A549 (cell line): Measurements from ENCODE around the gene PUS1. TPM values are rescaled to one million over a fixed set of nuclear protein-coding genes. Genes with fewer than 3 reads are reported as not detected.

Source experiments
- ATAC-seq, 2 experiments: fragments of 200-7000 bp in 1 of 2; fragments of >200 bp in 1 of 2; cut with Nextera tagmentation in 1 of 2; cut with Tn5 transposase in 1 of 2; 3 replicates each; pipeline versions ENCODE4 v1.8.0 to v1.9.1; 2018 to 2020; ENCODE audit warnings: mild to moderate bottlenecking in 1 of 2, moderate library complexity in 1 of 2
- CTCF ChIA-PET: fragments of 300-600 bp; sonication (Branson Sonifier 250); formaldehyde crosslinking; extraction: SDS; loops from one replicate; lab custom pipeline; 2021; ENCODE audit warnings: antibody characterized with exemption, inconsistent platforms; lab: Yijun Ruan, JAX
- POLR2A ChIA-PET: fragments of 350-600 bp; formaldehyde crosslinking; extraction: SDS; loops from one replicate; lab custom pipeline; 2021; ENCODE audit warnings: antibody characterized with exemption, inconsistent platforms; lab: Yijun Ruan, JAX
- DNase-seq, 2 experiments: peaks; one replicate each; pipeline versions ENCODE4 v3.0.0 to v3.0.0-alpha.2; 2011 to 2016; ENCODE audit warnings: low read depth in 1 of 2, low spot score in 1 of 2
- FAIRE-seq: peaks from 2 replicates; lab custom pipeline; 2011; peaks lifted over from hg19 to GRCh38; lab: Jason Lieb, UNC
- H3K27ac ChIP-seq, 2 experiments: fragments of >200 bp; sonication (Bioruptor Twin); formaldehyde crosslinking; 3 replicates each; pipeline ENCODE4 v1.5.1; 2016 to 2017
- H3K4me1 ChIP-seq: fragments of >200 bp; sonication (Bioruptor Twin); formaldehyde crosslinking; 3 replicates; pipeline ENCODE4 v1.6.1; 2016
- H3K4me2 ChIP-seq: fragments of >200 bp; sonication (Bioruptor Twin); formaldehyde crosslinking; 3 replicates; pipeline ENCODE4 v1.6.1; 2016
- H3K4me3 ChIP-seq: fragments of >200 bp; sonication (Bioruptor Twin); formaldehyde crosslinking; 3 replicates; pipeline ENCODE4 v1.5.1; 2016
- H3K9me3 ChIP-seq: fragments of >200 bp; sonication (Bioruptor Twin); formaldehyde crosslinking; 3 replicates; pipeline ENCODE4 v1.6.1; 2016
- CBX2 ChIP-seq: fragments of 200-600 bp; sonication (generic); IDR thresholded peaks from 2 replicates; pipeline ENCODE4 v1.6.1; 2016; ENCODE audit warnings: low read depth, mild to moderate bottlenecking, borderline replicate concordance
- CEBPB ChIP-seq, 2 experiments: fragments of >200 bp in 1 of 2; sonication (Bioruptor Twin) in 1 of 2; formaldehyde crosslinking in 1 of 2; IDR thresholded peaks; 2 replicates each; pipeline ENCODE4 v1.6.1; 2012 to 2016
- CHD2 ChIP-seq: fragments of 150-350 bp; IDR thresholded peaks from 2 replicates; pipeline ENCODE4 v1.6.1; 2014; ENCODE audit warnings: low read length; ENCODE audit not compliant: partially characterized antibody
- CHD4 ChIP-seq: fragments of 200-600 bp; sonication (generic); IDR thresholded peaks from 2 replicates; pipeline ENCODE4 v1.6.1; 2016; ENCODE audit warnings: antibody characterized with exemption, mild to moderate bottlenecking, borderline replicate concordance
- FOSL2 ChIP-seq, 2 experiments: fragments of 450-650 bp in 1 of 2; fragments of >200 bp in 1 of 2; sonication (Bioruptor Twin) in 1 of 2; formaldehyde crosslinking; IDR thresholded peaks; 2 replicates each; pipeline versions ENCODE4 v1.5.0 to v1.6.1; 2016 to 2020; ENCODE audit warnings: mild to moderate bottlenecking in 1 of 2, moderate library complexity in 1 of 2
- GATA3 ChIP-seq: IDR thresholded peaks from 2 replicates; pipeline ENCODE4 v1.6.1; 2012; ENCODE audit warnings: borderline replicate concordance
- HOXB5 ChIP-seq: fragments of 250-450 bp; sonication (Bioruptor Pico); IDR thresholded peaks from 2 replicates; pipeline ENCODE4 v1.5.0; 2020; ENCODE audit warnings: mild to moderate bottlenecking, moderate library complexity
- JUN ChIP-seq, 2 experiments: fragments of >200 bp; sonication (Bioruptor Twin); formaldehyde crosslinking; IDR thresholded peaks; 2 replicates in 1 of 2; 3 replicates in 1 of 2; pipeline ENCODE4 v1.6.1; 2016 to 2017
- JUNB ChIP-seq: fragments of >200 bp; sonication (Bioruptor Twin); formaldehyde crosslinking; IDR thresholded peaks from 2 replicates; pipeline ENCODE4 v1.6.1; 2016
- MAFK ChIP-seq: fragments of 450-650 bp; IDR thresholded peaks from 2 replicates; pipeline ENCODE4 v1.6.1; 2014; ENCODE audit not compliant: partially characterized antibody
- NFE2L2 ChIP-seq: fragments of 150-350 bp; conservative IDR thresholded peaks from 2 replicates; pipeline ENCODE4 v1.6.1; 2014; ENCODE audit warnings: low read length
- PHF8 ChIP-seq: fragments of 200-600 bp; sonication (generic); IDR thresholded peaks from 2 replicates; pipeline ENCODE4 v1.6.1; 2016; ENCODE audit warnings: low read depth, mild to moderate bottlenecking, antibody characterized with exemption, moderate library complexity, borderline replicate concordance
- POLR2AphosphoS2 ChIP-seq: conservative IDR thresholded peaks from 2 replicates; pipeline ENCODE4 v1.6.1; 2012; ENCODE audit warnings: low read length, improper control_type of control experiment, inconsistent platforms
- RARB ChIP-seq: fragments of 250-450 bp; sonication (Bioruptor Pico); IDR thresholded peaks from 2 replicates; pipeline ENCODE4 v1.8.0; 2021; ENCODE audit warnings: mild to moderate bottlenecking, moderate library complexity
- RFX5 ChIP-seq: fragments of 450-650 bp; IDR thresholded peaks from 2 replicates; pipeline ENCODE4 v1.7.1; 2014; ENCODE audit warnings: antibody characterized with exemption, mild to moderate bottlenecking, moderate library complexity
- SREBF2 ChIP-seq: fragments of 450-650 bp; IDR thresholded peaks from 2 replicates; pipeline ENCODE4 v1.6.1; 2014; ENCODE audit warnings: mild to moderate bottlenecking, moderate library complexity
- TFCP2L1 ChIP-seq: fragments of 250-450 bp; sonication (Bioruptor Pico); IDR thresholded peaks from 2 replicates; pipeline ENCODE4 v1.5.0; 2021; ENCODE audit warnings: mild to moderate bottlenecking
- TP53 ChIP-seq: fragments of 250-450 bp; sonication (Bioruptor Pico); IDR thresholded peaks from 2 replicates; pipeline ENCODE4 v1.5.0; 2021; ENCODE audit warnings: mild to moderate bottlenecking, moderate library complexity
- ZC3H11A ChIP-seq: fragments of 450-650 bp; IDR thresholded peaks from 2 replicates; pipeline ENCODE4 v1.6.1; 2014; ENCODE audit warnings: antibody characterized with exemption, mild to moderate bottlenecking
- ZNF302 ChIP-seq: fragments of 250-450 bp; sonication (Bioruptor Pico); IDR thresholded peaks from 2 replicates; pipeline ENCODE4 v1.9.0; 2021; ENCODE audit warnings: inconsistent platforms, mild to moderate bottlenecking, moderate library complexity
- WGBS: methylation state at CpG from one replicate; pipeline ENCODE4 v1.1.6; 2017; ENCODE audit errors: missing lambda C conversion rate; 5-methylcytosine and 5-hydroxymethylcytosine counted together
- polyA plus RNA-seq, 4 experiments: library from polyadenylated mRNA; depleted of rRNA in 3 of 4; stranded (reverse); fragments of >200 nt; fragmentation: RNase III in 1 of 4; extraction: RNeasy Plus Mini Kit Qiagen cat#74134 plus additional on column Dnase treatment in 1 of 4; gene quantifications; 2 replicates in 3 of 4; 3 replicates in 1 of 4; pipeline ENCODE4 v1.2.3, GENCODE V29; 2011 to 2017
- TF ChIP-seq, protein P1 (sequence below): IDR thresholded peaks from 2 replicates; pipeline ENCODE4 v1.6.1; 2012
- TF ChIP-seq, protein P2 (sequence below): fragments of 250-450 bp; sonication (Bioruptor Pico); IDR thresholded peaks from 2 replicates; pipeline ENCODE4 v1.5.0; 2021; ENCODE audit warnings: mild to moderate bottlenecking, moderate library complexity, borderline replicate concordance
- TF ChIP-seq, protein P3 (sequence below): fragments of 250-450 bp; sonication (Bioruptor Pico); IDR thresholded peaks from 2 replicates; pipeline ENCODE4 v1.5.0; 2020; ENCODE audit warnings: low read depth, mild to moderate bottlenecking, moderate library complexity
- TF ChIP-seq, protein P4 (sequence below): fragments of >200 bp; sonication (Bioruptor Twin); formaldehyde crosslinking; IDR thresholded peaks from 2 replicates; pipeline ENCODE4 v1.6.1; 2016
- TF ChIP-seq, protein P5 (sequence below): IDR thresholded peaks from 2 replicates; pipeline ENCODE4 v1.6.1; 2012
- TF ChIP-seq, protein P6 (sequence below): fragments of >200 bp; sonication (Bioruptor Twin); formaldehyde crosslinking; IDR thresholded peaks from 3 replicates; pipeline ENCODE4 v1.5.1; 2016
- TF ChIP-seq, protein P7 (sequence below): fragments of 450-650 bp; IDR thresholded peaks from 2 replicates; pipeline ENCODE4 v1.6.1; 2014; ENCODE audit warnings: antibody characterized with exemption

PUS1 gene
- polyA plus RNA-seq, 2 of the 4 experiments (the other 2 are of a cell fraction), result 51.1 to 62.8 TPM

DNA sequence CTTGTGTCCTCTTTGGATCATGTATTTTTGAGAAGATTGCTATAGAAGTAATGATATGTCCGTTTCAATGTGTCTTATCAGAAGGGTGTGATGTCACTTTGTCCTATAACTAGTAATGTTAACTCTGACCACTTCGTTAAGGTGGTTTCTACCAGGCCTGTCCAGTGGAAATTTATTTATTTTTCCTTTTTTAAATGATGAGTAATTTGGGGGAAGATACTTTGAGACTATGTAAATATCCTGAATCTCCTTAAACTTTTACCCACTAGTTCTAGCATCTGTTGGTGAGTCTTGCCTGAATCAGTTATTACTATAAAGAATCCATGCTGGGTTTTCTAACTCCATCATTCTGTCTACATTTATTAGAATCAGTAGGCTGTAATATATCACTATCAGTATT is 36.0 kb downstream of the PUS1 start:
- no peak for DNase-seq
- no peak overlapping the region for H3K27ac ChIP-seq
- WGBS, result 48% methylated on average over 2 of the region's 2 CpGs
- peak overlapping the region; percentile 18; the same call in 1 of the 3 replicates for H3K4me2 ChIP-seq
- ATAC-seq, result peak in 1 of 2 experiments; percentile 32; a peak in 1 of 6 replicates
- no peak overlapping the region for H3K4me3 ChIP-seq
- ChIA-PET CTCF (no interaction called here), POLR2A (no interaction called here)
- no peaks in the 10 kb centered on the region for H3K9me3 ChIP-seq
- TF ChIP-seq, protein P1, sequence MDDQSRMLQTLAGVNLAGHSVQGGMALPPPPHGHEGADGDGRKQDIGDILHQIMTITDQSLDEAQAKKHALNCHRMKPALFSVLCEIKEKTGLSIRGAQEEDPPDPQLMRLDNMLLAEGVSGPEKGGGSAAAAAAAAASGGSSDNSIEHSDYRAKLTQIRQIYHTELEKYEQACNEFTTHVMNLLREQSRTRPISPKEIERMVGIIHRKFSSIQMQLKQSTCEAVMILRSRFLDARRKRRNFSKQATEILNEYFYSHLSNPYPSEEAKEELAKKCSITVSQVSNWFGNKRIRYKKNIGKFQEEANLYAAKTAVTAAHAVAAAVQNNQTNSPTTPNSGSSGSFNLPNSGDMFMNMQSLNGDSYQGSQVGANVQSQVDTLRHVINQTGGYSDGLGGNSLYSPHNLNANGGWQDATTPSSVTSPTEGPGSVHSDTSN, result no peak
- no peak for TF ChIP-seq RFX5
- no peak for TF ChIP-seq CEBPB (IDR thresholded peaks at IDR 0.05)
- TF ChIP-seq TFCP2L1 (CRISPR knock-in tag), result no peak
- TF ChIP-seq SREBF2, result no peak
- TF ChIP-seq, protein P2, sequence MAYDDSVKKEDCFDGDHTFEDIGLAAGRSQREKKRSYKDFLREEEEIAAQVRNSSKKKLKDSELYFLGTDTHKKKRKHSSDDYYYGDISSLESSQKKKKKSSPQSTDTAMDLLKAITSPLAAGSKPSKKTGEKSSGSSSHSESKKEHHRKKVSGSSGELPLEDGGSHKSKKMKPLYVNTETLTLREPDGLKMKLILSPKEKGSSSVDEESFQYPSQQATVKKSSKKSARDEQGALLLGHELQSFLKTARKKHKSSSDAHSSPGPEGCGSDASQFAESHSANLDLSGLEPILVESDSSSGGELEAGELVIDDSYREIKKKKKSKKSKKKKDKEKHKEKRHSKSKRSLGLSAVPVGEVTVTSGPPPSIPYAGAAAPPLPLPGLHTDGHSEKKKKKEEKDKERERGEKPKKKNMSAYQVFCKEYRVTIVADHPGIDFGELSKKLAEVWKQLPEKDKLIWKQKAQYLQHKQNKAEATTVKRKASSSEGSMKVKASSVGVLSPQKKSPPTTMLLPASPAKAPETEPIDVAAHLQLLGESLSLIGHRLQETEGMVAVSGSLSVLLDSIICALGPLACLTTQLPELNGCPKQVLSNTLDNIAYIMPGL, result no peak
- TF ChIP-seq TP53 (CRISPR knock-in tag), result no peak
- TF ChIP-seq PHF8, result no peak
- TF ChIP-seq, protein P3, sequence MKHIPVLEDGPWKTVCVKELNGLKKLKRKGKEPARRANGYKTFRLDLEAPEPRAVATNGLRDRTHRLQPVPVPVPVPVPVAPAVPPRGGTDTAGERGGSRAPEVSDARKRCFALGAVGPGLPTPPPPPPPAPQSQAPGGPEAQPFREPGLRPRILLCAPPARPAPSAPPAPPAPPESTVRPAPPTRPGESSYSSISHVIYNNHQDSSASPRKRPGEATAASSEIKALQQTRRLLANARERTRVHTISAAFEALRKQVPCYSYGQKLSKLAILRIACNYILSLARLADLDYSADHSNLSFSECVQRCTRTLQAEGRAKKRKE (CRISPR knock-in tag), result no peak
- no peak for TF ChIP-seq NFE2L2
- TF ChIP-seq FOSL2 (IDR thresholded peaks at IDR 0.05), result no peak
- TF ChIP-seq FOSL2 (CRISPR knock-in tag; IDR thresholded peaks at IDR 0.05), result no peak
- TF ChIP-seq, protein P4, sequence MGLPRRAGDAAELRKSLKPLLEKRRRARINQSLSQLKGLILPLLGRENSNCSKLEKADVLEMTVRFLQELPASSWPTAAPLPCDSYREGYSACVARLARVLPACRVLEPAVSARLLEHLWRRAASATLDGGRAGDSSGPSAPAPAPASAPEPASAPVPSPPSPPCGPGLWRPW, result no peak
- TF ChIP-seq, protein P5, sequence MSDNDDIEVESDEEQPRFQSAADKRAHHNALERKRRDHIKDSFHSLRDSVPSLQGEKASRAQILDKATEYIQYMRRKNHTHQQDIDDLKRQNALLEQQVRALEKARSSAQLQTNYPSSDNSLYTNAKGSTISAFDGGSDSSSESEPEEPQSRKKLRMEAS, result no peak
- TF ChIP-seq, all 56 proteins: peak for 0
- no peak for FAIRE-seq
- peaks cover 14% of the 10 kb centered on the region; the same call in 2 of the 3 replicates for H3K4me1 ChIP-seq

DNA sequence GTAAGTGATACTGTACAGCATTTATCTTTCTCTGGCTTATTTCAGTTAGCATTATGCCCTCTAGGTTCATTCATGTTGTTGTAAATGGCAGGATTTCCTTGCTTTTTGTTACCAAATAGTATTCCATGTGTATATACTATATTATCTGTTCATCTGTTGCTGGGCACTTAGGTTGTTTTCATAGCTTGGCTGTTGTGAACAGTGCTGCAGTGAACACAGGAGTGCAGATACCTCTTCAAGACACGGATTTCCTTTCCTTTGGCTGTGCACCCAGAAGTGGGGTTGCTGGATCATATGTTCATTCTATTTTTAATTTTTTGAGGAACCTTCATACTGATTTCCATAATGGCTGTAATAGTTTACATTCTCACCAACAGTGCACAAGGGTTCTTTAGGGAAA is 42.1 kb downstream of the PUS1 start:
- Histone ChIP-seq H3K9me3 (no peaks in the 10 kb centered on the region), H3K27ac (no peak overlapping the region), H3K4me2 (no peak overlapping the region), H3K4me1 (no peaks in the 10 kb centered on the region), H3K4me3 (no peak overlapping the region)
- TF ChIP-seq, protein P6, sequence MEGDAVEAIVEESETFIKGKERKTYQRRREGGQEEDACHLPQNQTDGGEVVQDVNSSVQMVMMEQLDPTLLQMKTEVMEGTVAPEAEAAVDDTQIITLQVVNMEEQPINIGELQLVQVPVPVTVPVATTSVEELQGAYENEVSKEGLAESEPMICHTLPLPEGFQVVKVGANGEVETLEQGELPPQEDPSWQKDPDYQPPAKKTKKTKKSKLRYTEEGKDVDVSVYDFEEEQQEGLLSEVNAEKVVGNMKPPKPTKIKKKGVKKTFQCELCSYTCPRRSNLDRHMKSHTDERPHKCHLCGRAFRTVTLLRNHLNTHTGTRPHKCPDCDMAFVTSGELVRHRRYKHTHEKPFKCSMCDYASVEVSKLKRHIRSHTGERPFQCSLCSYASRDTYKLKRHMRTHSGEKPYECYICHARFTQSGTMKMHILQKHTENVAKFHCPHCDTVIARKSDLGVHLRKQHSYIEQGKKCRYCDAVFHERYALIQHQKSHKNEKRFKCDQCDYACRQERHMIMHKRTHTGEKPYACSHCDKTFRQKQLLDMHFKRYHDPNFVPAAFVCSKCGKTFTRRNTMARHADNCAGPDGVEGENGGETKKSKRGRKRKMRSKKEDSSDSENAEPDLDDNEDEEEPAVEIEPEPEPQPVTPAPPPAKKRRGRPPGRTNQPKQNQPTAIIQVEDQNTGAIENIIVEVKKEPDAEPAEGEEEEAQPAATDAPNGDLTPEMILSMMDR, result no peak
- TF ChIP-seq CHD4, result no peak
- TF ChIP-seq FOSL2 (IDR thresholded peaks at IDR 0.05), result no peak
- no peak for TF ChIP-seq FOSL2 (CRISPR knock-in tag; IDR thresholded peaks at IDR 0.05)
- TF ChIP-seq GATA3, result no peak
- ChIA-PET CTCF (interaction anchor here (0.7 kb wide), 1 partner anchor 9 kb away, joined by 4 read pairs; no protein-coding TSS in a partner anchor), POLR2A (no interaction called here)
- peak in 1 of 2 experiments; percentile 42; a peak in 3 of 6 replicates for ATAC-seq
- WGBS, result 78% methylated on average over 1 of the region's 1 CpG
- no peak for DNase-seq
- no peak for FAIRE-seq

DNA sequence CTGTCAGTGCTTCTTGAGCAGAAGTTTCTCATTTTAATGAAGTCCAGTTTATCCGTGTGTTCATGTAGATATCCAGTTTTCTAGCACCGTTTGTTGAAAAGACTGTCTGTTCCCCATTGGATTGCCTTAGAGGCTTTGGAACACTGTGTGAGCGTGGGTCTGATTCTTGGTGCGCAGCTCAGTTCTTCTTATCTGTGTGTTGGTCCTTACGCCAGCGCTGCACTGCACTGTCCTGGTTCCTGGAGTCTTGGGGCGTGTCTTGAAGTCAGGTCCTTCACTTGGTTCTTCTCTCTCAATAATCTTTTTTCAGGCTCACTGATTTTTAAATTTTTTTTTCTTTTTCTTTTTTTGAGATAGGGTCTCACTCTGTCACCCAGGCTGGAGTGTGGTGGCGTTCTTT is 46.2 kb downstream of the PUS1 start:
- ATAC-seq (0 out of 6 replicates have a peak, but pooled peaks of 1 of the 2 experiments have one; percentile 14), DNase-seq (no peak), FAIRE-seq (no peak)
- H3K27ac ChIP-seq, result no peak overlapping the region
- POLR2A ChIA-PET, result no interaction called here
- no peaks in the 10 kb centered on the region for H3K4me1 ChIP-seq
- CTCF ChIA-PET, result interaction anchor here (1.3 kb wide), 1 partner anchor 18 kb away, joined by 3 read pairs; no protein-coding TSS in a partner anchor
- no peak overlapping the region for H3K4me3 ChIP-seq
- H3K9me3 ChIP-seq, result no peaks in the 10 kb centered on the region
- WGBS, result 97% methylated on average over 8 of the region's 8 CpGs
- H3K4me2 ChIP-seq, result no peak overlapping the region
- TF ChIP-seq MAFK (no peak), GATA3 (no peak), HOXB5 (CRISPR knock-in tag) (no peak), JUNB (no peak), CEBPB (IDR thresholded peaks at IDR 0.05) (no peak), CBX2 (no peak), ZNF302 (CRISPR knock-in tag) (no peak), ZC3H11A (no peak), JUN (IDR thresholded peaks at IDR 0.05) (no peak), CHD2 (no peak), RARB (CRISPR knock-in tag) (no peak), POLR2AphosphoS2 (no peak)
- TF ChIP-seq, protein P7, sequence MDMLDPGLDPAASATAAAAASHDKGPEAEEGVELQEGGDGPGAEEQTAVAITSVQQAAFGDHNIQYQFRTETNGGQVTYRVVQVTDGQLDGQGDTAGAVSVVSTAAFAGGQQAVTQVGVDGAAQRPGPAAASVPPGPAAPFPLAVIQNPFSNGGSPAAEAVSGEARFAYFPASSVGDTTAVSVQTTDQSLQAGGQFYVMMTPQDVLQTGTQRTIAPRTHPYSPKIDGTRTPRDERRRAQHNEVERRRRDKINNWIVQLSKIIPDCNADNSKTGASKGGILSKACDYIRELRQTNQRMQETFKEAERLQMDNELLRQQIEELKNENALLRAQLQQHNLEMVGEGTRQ, result no peak
- TF ChIP-seq, protein P4, result no peak
